ENCODE measurements around the gene SEC11C.
"Not testable (repeated sequence)": the region's sequence is repeated elsewhere in the genome, so short reads cannot be mapped to it uniquely, and the experiment has no call there.

The SEC11C gene

DNA sequence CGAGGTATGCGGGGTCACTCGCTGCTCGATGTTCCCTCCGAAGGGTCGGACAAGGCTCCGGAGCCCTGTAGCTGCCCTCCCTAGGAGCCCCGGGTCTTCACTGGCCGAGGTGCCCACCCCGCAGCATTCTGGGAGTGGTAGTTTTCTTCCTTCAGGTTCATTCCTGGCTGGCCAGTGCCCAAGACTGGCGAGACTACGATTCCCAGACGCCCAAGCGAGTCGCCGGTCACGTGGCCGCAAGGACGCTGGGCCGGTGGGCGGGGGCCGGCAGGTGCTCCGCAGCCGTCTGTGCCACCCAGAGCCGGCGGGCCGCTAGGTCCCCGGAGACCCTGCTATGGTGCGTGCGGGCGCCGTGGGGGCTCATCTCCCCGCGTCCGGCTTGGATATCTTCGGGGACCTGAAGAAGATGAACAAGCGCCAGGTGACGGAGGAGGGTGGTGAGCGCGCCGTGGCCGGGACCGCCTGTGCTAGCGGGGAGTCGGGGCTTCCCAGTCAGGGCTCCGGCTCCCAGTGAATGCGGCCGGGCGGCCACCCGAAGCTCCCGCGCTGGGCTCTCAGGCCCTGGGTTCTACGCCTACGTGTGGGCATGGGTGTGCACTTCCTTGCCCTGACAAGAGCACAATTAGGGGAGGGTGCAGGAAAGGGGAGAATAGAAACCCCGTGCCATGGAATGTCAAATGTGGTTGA lies at the start of gene SEC11C:
TSS of gene SEC11C (plus strand) at position 270 of the 687 bp plus-strand sequence. CDS start at position 335, 65 bp downstream.
- DNase-seq (ENCODE audit: low spot score), result peak; percentile 96

DNA sequence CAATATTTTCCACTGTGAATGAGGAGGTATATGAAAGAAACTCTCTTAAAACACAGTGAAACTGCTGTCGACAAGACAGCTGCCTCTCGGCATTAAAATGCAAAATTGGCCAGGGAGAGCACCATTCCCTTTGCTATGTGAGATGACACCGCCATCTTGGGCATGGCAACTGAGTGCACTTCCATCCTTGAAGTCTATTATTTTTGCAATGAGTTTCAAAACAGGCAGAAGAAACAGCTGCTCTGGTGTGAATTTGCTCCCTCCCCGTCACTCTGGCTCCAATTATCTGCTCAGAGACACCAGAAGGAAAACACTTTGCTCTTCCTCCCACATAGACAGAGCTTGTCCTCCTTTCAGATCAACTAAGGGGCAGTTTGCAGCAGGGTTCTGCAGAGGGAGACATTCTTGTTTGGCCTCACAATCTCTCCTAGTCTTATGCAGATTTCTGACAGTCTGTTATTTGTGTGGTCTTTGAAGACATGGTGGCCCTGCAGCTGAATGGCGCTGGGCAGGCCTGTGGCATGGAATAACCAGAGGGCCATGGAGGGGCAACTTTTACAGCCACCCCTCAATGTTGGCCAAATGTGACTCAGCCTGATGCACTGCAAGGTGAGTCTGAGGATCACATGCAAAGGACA lies 48.6 kb upstream of the SEC11C start:
- DNase-seq (ENCODE audit: low spot score), result no peak

DNA sequence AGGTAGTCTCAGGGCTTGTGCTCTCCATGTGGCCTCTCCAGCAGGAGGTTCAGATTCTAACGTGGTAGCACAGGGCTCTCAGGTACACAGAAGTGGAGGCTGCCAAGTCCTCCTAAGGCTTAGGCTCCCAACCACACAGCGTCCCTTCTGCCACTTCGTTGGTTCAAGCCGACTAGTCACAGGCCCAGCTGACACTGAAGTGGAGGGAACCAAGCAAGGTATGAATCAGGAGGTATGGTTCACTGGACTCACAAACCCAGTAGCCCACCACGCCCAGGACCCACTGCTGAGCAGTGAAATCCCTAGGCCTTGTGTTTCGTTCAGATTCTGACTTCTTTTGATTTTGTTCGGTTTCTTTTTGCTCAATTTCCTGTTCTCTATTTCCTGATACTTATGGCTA lies 46.0 kb upstream of the SEC11C start:
- DNase-seq (ENCODE audit: low spot score), result no peak

DNA sequence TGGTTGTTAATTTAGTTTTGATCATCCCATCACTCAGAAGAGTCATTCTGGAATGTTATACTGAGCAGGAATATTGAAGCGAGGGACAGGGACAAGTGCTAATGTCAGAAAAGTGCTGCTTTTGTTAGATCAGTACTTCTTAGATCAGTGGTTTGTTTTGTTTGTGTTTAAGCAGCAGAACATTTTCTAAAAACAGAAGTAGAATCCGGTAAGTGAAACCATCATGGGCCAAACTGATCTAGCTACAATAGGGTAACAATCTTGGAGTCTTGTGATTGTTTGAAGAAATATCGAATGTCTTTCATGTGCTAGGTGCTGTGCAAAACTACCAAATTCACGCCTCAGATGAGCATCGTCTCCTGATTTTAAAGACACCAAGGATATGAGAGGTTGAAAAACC lies 45.1 kb upstream of the SEC11C start:
- no peak for DNase-seq (ENCODE audit: low spot score)

DNA sequence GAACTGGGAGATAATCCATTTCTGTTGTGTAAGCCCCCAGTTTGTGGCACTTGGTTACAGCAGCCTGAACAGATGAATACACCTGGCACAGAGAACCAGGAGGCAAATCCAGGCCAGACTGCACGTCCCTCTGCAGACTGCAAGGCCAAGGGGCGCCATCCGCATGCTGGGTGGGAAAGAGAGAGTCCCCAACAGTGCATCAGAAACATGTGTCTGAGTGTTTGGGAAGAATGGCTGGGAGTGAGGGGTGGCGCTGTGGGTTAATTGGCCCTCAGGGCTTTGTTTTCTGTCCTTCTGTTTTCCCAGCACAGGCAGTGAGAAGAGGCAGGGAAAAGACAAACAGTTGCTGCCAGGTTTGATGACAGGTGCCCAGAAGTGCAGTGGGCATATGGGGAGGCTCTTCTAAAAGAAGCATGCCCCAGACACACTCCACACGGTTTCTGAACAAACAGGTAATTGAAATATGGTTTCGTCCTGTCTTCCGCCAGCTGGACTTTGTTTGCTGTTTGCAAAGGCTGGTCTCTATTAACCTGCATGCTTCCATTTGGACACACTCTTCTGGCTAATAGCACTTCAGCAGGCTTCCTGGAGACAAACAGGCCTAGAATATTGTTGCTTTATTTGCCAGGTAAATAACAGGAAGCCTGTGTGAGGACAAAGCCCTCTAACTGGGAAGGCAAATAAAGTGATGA lies 43.4 kb upstream of the SEC11C start:
- DNase-seq (ENCODE audit: low spot score), result no peak

DNA sequence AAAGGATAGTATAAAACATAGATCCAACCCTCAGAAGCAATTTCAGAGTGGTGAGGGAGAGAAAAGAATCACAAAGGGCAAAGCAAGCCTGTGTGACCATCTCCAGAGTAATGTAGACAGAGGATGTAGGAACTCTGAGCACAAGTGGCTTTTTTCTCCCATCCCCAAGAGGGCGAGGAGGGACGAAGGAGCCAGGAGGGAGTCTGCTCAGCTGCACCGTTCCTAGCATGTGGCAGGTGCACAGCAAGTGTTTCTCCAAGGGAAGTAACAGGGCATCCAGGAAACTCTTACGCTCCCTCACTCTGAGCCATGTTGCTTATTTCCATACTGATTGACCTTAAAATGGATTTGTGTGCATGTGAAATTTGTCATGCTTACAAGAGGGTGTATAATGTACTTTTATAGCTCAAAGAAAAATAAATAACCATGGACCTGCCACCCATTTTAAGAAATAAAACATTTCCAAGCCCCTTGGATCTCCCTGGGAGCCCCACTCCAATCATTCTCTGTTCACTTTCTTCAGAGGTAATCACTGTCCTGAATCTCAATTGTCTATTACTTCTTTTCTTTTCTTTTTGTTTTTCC lies 37.8 kb upstream of the SEC11C start:
- DNase-seq (ENCODE audit: low spot score), result no peak

DNA sequence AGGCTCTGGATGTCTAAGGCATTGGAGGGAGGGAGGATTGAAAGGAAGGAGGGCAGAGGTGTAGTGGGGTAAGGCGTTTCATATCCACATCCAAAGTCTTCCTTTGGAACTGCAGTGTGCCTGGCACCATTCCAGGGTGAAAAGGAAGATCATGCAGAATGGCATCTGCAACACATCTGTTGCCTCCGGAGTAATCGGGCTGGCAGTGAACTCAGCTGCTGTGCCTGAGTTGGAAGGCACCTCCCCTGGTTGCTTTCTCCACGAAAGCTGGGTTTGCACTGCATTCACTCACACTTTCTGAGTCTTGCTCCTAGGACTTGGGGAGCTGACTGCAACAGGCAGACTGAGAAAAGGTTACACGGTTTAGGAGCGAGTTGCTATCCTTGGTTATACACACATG lies 30.3 kb upstream of the SEC11C start:
- DNase-seq (ENCODE audit: low spot score), result no peak

DNA sequence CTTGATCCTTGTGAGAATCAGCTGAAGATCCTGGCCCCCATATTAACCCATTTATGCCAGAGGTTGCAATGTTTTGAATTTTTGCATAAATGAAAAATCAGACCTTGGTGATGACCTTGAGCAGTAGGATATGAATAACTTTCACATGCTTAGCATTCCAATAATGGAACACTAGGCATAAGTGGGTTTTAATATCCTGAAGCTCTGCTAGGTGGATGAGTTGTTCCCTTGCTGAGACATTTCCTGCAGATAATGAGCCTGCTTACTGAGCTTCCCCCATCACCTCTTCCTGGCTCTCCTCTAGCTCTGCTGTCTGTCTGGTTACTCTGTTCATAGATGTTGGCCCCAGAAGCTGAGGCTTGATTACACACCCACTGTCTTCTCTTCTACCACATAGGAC lies 25.5 kb upstream of the SEC11C start:
- DNase-seq (ENCODE audit: low spot score), result no peak

DNA sequence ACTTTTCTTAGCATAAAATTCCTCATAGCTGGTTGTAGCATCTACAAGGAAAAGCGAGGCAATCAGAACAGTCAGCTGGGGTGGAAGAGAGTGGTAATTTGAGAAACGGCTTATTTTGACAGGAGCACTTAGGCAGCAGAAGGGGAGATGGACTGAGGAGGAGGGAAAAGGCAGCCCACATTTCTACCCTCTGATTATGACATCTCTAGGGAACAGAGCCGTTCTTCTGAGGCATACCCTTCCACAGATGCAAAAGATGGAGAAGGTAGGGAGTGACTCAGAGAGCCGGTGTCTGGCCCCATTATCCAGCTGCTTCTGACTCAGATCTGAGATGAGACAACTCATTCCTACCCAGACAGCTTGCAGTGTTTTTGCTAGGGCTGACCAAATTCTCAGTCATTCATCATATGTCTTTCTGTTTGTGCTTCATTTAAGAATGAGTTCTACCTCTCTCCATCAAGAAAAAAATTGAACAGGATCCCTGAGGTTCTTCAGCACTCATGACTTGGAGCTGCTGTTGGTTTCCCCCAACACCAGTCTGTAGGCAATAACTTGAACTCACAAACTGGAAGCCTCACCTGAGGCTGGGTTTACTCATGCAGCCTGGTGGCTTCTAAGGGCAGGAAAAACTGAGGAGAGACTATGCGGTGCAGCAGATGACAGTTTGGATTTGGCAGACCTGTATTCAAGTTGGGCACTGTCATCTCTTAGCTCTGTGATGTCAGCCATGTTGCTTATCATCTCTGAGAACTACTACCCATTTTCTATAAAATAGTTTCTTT lies 15.9 kb upstream of the SEC11C start:
- no peak for DNase-seq (ENCODE audit: low spot score)

DNA sequence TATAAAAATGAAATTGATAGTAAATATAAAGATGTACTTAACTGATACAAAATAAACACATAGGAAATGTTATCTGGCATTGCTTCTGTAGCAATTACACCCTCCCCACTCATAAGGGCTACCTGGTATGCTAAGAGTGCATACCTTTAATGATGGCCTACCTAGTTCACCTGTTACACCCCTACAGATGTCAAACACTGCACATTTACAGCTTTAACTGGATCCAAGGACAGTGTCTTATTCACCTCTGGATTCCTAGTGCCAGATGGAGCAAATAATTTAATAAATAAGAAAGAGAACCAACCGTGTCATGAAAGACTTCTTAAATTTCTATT lies 15.3 kb upstream of the SEC11C start:
- DNase-seq (ENCODE audit: low spot score), result no peak

DNA sequence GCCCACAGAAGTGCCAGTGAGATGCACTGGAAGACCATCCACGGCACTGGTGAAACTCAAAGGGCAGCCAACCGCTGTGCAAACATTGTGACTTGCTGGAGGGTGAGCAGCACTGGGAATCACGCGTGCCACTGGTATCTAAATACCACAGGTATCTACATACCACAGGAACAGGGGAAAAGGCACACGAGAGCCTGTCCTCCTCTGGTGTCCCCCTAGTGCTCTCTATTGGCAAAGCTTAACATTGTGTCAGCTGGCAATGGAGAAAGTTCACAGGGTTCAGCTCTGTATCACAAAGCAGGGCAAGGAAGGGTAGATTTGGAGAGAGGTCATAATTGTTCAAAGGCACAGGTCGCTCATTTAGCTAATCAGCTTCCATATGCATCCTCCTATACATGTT lies 12.6 kb upstream of the SEC11C start:
- DNase-seq (ENCODE audit: low spot score), result no peak

DNA sequence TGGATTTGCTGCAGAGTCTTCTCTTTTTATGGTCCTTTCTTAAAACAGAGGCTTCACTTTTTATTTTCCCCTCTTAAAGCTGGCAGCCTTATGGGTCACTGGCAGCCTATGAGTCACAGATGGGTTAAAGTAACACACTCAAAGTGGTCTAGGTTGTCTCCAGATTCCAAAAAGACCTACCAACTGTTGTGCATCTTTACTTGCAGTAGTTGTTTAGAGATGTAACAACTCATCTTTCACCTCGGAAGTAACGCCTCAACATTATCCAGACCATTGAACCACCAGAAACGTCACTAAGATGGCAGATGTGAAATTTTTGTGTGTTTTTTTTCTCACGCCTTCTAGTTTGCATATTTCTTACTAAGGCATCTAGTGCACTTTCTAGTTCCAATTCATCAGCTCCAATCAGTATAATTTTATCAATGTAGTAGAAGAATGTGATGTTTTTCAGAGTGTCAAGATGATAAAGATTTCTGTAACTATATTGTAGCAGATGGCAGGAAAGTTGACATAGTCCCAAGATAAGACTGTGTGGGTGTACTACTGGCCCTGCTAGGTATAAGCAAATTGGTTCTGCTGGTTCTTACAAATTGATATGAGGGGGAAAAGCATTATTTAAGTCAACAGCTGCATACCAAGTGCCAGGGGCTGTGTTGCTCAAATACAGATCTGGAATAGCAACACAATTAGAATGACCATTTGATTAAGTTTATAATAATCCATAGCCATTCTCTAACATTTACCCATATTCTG lies 9.6 kb upstream of the SEC11C start:
- no peak for DNase-seq (ENCODE audit: low spot score)

DNA sequence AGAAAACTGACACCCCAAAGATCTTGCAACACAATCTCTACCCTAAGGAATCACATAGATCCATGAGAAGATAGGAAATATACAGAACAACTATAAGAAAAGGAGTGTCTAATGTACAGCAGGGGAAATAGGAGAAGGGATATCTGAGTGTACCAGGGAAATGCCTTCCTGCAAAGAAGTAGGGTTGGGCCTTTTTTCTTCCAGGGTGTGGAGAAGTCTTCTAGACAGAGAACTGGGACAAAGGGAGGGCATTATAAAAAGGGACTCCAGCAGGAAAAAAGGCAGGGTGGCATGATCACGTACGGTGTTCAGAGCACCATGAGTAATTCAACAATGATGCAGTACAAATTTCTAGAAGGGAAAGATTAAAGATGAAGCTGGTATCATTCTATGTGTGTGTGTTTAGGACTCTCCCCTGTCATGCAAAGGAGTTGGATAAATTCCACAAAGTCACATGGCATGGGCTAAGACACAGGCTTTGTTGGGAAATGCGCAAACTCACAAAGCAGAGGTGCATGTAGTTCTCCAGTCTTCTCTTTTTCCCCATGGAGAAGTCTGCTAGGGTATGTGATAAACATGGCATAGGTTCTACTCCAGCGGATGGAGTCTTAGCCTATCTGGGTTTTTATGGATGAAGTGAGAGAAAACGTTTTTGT lies 6.7 kb upstream of the SEC11C start:
- DNase-seq (ENCODE audit: low spot score), result no peak

DNA sequence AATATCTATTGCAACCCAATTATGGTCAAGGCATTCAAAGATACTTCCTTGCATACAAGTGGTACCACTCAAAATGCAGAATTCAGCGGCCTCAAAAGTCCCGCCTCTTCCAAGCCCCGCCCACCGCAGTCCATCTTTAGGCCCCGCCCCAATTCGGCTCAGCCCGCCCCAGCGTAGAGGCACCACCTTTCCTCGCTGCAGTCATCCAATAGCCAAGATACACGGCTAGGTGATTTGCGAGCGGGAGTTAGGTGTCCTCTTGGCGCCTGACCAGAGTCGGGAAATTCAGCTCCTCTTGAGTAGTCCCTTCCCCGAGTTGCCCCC lies 431 bp upstream of the SEC11C start:
- peak; percentile 93 for DNase-seq (ENCODE audit: low spot score)

DNA sequence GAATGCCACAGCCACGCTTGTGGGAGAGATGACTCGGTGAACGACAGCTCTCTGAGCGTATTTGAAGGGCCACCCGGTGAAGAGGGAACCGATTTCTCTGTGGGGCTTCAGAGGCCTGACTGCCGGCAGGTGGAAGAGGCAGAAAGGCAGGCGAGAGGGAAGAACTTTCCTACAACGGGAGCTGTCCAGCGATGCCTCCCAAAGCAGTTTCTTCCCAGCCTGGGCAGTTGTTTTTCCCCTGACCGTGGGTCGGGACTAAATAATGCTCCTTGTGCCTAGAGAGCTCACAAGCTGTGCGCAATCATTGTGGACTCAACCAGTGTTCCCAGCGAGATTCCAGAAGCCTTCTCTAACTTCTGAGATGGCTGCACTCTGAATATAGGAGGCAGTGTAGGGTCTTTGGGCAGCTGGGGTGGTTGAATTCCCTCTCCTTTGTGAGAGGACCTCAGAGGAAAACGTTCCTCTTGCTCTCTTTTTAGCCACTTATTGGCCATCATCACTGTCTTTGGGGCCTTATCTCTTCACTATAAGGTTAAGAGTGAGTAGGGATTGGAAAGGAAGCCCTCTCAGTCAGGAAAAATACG lies 710 bp downstream of the SEC11C start:
- peak; percentile 4 for DNase-seq (ENCODE audit: low spot score)

DNA sequence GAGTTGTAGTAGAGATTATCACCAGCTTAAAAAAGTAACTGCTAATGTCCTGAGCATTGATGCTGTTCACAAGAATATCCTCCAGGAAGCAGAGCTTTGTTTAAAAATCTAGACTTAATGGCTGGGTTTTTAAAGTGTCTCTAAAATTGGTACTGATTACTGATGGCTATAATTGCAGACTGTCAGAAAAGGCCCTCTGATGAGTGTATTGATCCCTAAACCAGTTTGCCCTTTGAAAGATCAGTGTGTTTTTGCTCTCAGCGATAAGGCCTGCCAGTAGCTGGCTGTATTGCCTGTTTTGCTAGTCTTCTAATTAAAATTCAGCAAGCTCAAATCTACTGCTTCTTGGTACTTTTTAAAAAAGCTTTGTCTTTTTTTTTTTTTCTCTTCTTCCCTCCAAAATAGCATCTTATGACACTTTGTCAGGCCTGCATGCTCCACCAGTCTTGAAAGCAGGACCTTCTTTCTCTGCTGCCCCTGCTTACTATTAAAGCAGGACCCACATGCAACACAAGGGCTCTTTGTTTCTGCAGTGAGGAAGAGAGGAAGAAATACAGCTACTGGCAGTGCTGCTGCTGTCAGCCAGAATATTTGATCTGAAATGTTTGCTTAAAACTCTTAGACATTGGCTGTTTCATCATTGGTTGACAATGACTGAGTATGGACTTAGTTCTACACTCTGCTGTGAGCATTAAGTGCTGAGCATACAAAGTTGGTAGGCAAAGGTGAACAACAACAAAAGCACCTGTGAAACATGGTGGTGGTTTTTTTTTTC lies 1.8 kb downstream of the SEC11C start:
- DNase-seq (ENCODE audit: low spot score), result no peak

DNA sequence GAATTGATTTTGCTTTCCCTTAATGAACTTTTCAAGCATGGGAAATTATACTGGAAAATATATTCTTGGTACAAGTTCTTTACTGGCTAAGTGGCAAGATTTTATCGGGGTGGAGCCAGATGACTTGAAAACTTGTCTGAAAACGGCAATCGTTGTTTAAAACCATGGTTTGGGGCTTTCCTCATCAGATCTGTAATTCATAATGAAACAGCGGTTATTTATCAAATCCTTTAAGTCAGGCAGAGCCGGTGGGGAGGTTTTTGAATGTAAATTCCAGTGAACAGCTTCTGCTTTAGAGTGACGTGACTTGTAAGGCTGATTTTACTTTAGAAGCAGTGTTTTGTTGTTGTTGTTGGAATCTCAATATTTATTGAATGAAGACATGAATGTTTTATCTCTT lies 2.6 kb downstream of the SEC11C start:
- no peak for DNase-seq (ENCODE audit: low spot score)

DNA sequence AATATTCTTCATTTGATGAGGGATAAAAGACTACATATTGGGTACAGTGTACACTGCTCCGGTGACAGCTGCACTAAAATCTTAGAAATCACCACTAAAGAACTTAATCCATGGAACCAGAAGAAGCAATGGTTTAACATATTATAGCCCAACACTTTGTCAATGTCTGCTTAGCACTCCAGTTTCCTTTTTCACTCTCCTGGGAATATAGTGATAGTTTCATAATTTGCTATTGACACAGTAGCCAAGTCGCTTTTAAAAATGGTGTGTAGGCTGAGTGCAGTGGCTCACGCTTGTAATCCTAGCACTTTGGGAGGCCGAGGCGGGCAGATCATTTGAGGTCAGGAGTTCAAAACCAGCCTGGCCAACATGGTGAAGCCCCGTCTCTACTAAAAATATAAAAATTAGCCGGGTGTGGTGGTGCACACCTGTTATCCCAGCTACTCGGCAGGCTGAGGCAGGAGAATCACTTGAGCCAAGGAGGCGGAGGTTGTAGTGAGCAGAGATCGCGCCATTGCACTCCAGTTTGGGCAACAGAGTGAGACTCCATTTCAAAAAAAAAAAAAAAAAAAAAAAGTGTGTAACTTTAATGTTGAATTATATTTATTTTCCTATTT lies 3.2 kb downstream of the SEC11C start:
- not testable (repeated sequence) for DNase-seq (ENCODE audit: low spot score)

DNA sequence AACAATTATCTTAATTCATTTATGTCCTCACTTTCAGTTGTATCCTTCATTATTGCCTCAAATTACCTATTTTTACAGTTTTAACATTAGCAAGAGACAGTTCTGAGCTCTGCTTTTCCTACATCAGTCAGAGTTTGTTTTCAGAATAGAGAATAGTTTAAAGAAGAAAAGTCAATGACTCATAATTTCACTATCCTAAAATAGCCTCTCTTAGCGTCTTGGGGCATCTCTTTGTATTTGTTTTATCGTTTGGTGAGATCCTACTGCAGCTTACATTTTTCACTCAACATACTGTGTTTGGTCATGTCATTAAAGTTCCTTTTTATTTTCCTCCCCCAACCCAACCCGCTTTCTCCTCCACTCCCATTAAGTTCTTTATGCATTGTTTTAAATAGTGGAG lies 3.8 kb downstream of the SEC11C start:
- DNase-seq (ENCODE audit: low spot score), result no peak

DNA sequence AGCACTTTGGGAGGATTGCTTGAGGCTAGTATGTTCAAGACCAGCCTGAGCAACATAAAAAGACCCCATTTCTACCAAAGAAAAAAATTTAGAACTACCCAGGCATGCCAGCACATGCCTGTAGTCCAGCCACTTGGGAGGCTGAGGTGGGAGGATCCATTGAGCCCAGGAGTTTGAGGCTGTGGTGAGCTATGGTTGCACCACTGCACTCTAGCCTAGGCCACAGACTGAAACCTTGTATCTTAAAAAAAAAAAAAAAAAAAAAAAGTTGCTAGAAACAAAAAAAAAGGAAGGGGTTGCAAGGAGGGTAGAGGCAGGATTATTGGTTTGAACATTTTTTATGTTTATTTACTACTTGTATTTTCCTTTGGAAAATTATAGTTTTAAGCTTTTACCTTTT lies 4.8 kb downstream of the SEC11C start:
- DNase-seq (ENCODE audit: low spot score), result no peak
